Epithelial cell of proximal tubule (primary cell): ENCODE measurements around the gene PMM2. TPM values are rescaled to one million over a fixed set of nuclear protein-coding genes. Genes with fewer than 3 reads are reported as not detected.
A peak's percentile ranks its signal among the peaks of the same experiment; 100 is the strongest.
"Not testable (repeated sequence)": the region's sequence is repeated elsewhere in the genome, so short reads cannot be mapped to it uniquely, and the experiment has no call there.

Source experiments
- DNase-seq: peaks from one replicate; pipeline ENCODE4 v3.0.0-alpha.2; 2011; ENCODE audit warnings: low read depth
- H3K4me3 ChIP-seq: 2 replicates; pipeline ENCODE4 v1.5.1; 2011; ENCODE audit warnings: low read depth, mild to moderate bottlenecking, low read length
- CTCF ChIP-seq: conservative IDR thresholded peaks from 2 replicates; pipeline ENCODE4 v1.5.1; 2012; ENCODE audit warnings: low read depth, mild to moderate bottlenecking, low read length
- total RNA-seq: library from RNA; depleted of rRNA; stranded (reverse); fragments of >200 nt; gene quantifications from 2 replicates; pipeline ENCODE4 v1.2.3, GENCODE V29; 2015

PMM2 gene
- total RNA-seq, 1 donor from 2014 or later = 28.6 TPM

GRCh38 chr16:8796469-8797363 is 923 bp upstream of the PMM2 start:
- TF ChIP-seq CTCF = peak; percentile 13
- no peak for DNase-seq
- peak overlapping the region; percentile 92 for H3K4me3 ChIP-seq

GRCh38 chr16:8798174-8798527 is 512 bp downstream of the PMM2 start:
- no peak for TF ChIP-seq CTCF
- H3K4me3 ChIP-seq = peak overlapping the region; percentile 92
- DNase-seq = no peak

- DNase-seq = no peak
- no peak for TF ChIP-seq CTCF
- H3K4me3 ChIP-seq = peak overlapping the region; percentile 92
These were observed 1.0 kb downstream of the PMM2 start for GRCh38 chr16:8798535-8799157.

GRCh38 chr16:8801701-8802100 is 4.1 kb downstream of the PMM2 start:
- H3K4me3 ChIP-seq = no peak overlapping the region
- no peak for DNase-seq
- no peak for TF ChIP-seq CTCF

- DNase-seq, H3K4me3 ChIP-seq: not testable (repeated sequence)
These were observed 6.1 kb downstream of the PMM2 start for GRCh38 chr16:8803733-8804132.

GRCh38 chr16:8804313-8804712 is 6.7 kb downstream of the PMM2 start:
- TF ChIP-seq CTCF = no peak
- DNase-seq = no peak
- no peak overlapping the region for H3K4me3 ChIP-seq

- no peak for DNase-seq
- H3K4me3 ChIP-seq = no peak overlapping the region
- no peak for TF ChIP-seq CTCF
These were observed 8.8 kb downstream of the PMM2 start for GRCh38 chr16:8806272-8806983.
